HepG2 (cell line): ENCODE data around the gene MGAT2. TPM values are rescaled to one million over a fixed set of nuclear protein-coding genes. Genes with fewer than 3 reads are reported as not detected.

ENCODE experiments used
- DPF2 ChIP-seq: sonication (generic); formaldehyde crosslinking; IDR thresholded peaks from 2 replicates; pipeline ENCODE4 v1.4.0; 2020; ENCODE audit warnings: mild to moderate bottlenecking, low read depth, missing genetic modification reagents, borderline replicate concordance
- FOXP1 ChIP-seq, 2 experiments: fragments of 450-650 bp in 1 of 2; IDR thresholded peaks; 2 replicates each; pipeline ENCODE4 v1.6.1; 2017 to 2018; ENCODE audit warnings: antibody characterized with exemption in 1 of 2
- HNRNPH1 ChIP-seq: fragments of 200-400 bp; formaldehyde crosslinking; optimal IDR thresholded peaks from 2 replicates; pipeline ENCODE3; 2017; ENCODE audit warnings: mild to moderate bottlenecking, low read depth, low read length
- HOXA3 ChIP-seq: sonication (generic); formaldehyde crosslinking; IDR thresholded peaks from 2 replicates; pipeline ENCODE4 v1.5.0; 2020; ENCODE audit warnings: missing genetic modification reagents
- NFE2L1 ChIP-seq: sonication (generic); formaldehyde crosslinking; IDR thresholded peaks from 2 replicates; pipeline ENCODE4 v1.4.0; 2020; ENCODE audit warnings: missing genetic modification reagents, mild to moderate bottlenecking, borderline replicate concordance
- NR1H2 ChIP-seq: sonication (generic); formaldehyde crosslinking; IDR thresholded peaks from 2 replicates; pipeline ENCODE4 v1.8.1; 2022; ENCODE audit warnings: low read depth, missing genetic modification reagents, borderline replicate concordance
- PCBP2 ChIP-seq: fragments of 200-400 bp; formaldehyde crosslinking; optimal IDR thresholded peaks from 2 replicates; pipeline ENCODE3; 2018; ENCODE audit warnings: low read length, low read depth; ENCODE audit not compliant: poor library complexity, severe bottlenecking
- PHB2 ChIP-seq: fragments of 450-650 bp; IDR thresholded peaks from 2 replicates; pipeline ENCODE4 v1.6.1; 2018; ENCODE audit not compliant: partially characterized antibody
- POLR2AphosphoS5 ChIP-seq: IDR thresholded peaks from 2 replicates; pipeline ENCODE4 v1.6.1; 2012; ENCODE audit warnings: low read depth, low read length
- REPIN1 ChIP-seq: sonication (generic); formaldehyde crosslinking; IDR thresholded peaks from 2 replicates; pipeline ENCODE4 v1.8.0; 2022; ENCODE audit warnings: missing genetic modification reagents, low read depth, mild to moderate bottlenecking, borderline replicate concordance
- REXO4 ChIP-seq: sonication (generic); formaldehyde crosslinking; IDR thresholded peaks from 2 replicates; pipeline ENCODE4 v1.8.0; 2022; ENCODE audit warnings: missing genetic modification reagents, mild to moderate bottlenecking, borderline replicate concordance
- SETDB1 ChIP-seq: sonication (generic); formaldehyde crosslinking; IDR thresholded peaks from 2 replicates; pipeline ENCODE4 v1.5.1; 2020; ENCODE audit warnings: missing genetic modification reagents, mild to moderate bottlenecking, borderline replicate concordance
- SIN3A ChIP-seq: IDR thresholded peaks from 2 replicates; pipeline ENCODE4 v1.6.1; 2011; ENCODE audit warnings: low read depth, mild to moderate bottlenecking, control low read depth, low read length, borderline replicate concordance
- SMAD9 ChIP-seq: sonication (generic); formaldehyde crosslinking; IDR thresholded peaks from 2 replicates; pipeline ENCODE4 v1.5.1; 2020; ENCODE audit warnings: mild to moderate bottlenecking, missing genetic modification reagents
- SYNCRIP ChIP-seq: fragments of 200-400 bp; formaldehyde crosslinking; IDR thresholded peaks from 2 replicates; pipeline ENCODE4 v1.6.1; 2018; ENCODE audit warnings: mild to moderate bottlenecking, low read depth, low read length; ENCODE audit not compliant: insufficient read depth
- TBX2 ChIP-seq: sonication (generic); formaldehyde crosslinking; IDR thresholded peaks from 2 replicates; pipeline ENCODE4 v1.5.0; 2020; ENCODE audit warnings: missing genetic modification reagents, mild to moderate bottlenecking, borderline replicate concordance
- ZBTB33 ChIP-seq: sonication (generic); formaldehyde crosslinking; IDR thresholded peaks from 2 replicates; pipeline ENCODE4 v1.4.0; 2020; ENCODE audit warnings: missing genetic modification reagents
- ZFP36L2 ChIP-seq: sonication (generic); formaldehyde crosslinking; IDR thresholded peaks from 2 replicates; pipeline ENCODE4 v1.4.0; 2020; ENCODE audit warnings: missing genetic modification reagents
- ZFP82 ChIP-seq: sonication (generic); formaldehyde crosslinking; IDR thresholded peaks from 2 replicates; pipeline ENCODE4 v1.5.1; 2020; ENCODE audit warnings: mild to moderate bottlenecking, missing genetic modification reagents, borderline replicate concordance
- ZMAT5 ChIP-seq: sonication (generic); formaldehyde crosslinking; IDR thresholded peaks from 2 replicates; pipeline ENCODE4 v1.5.0; 2020; ENCODE audit warnings: mild to moderate bottlenecking, low read depth, missing genetic modification reagents, borderline replicate concordance
- ZNF101 ChIP-seq: sonication (generic); formaldehyde crosslinking; IDR thresholded peaks from 2 replicates; pipeline ENCODE4 v1.4.0; 2020; ENCODE audit warnings: mild to moderate bottlenecking, low read depth, missing genetic modification reagents, borderline replicate concordance
- ZNF362 ChIP-seq: sonication (generic); formaldehyde crosslinking; IDR thresholded peaks from 2 replicates; pipeline ENCODE4 v1.4.0; 2020; ENCODE audit warnings: missing genetic modification reagents, mild to moderate bottlenecking, borderline replicate concordance
- ZNF441 ChIP-seq: sonication (generic); formaldehyde crosslinking; IDR thresholded peaks from 2 replicates; pipeline ENCODE4 v1.7.0; 2021; ENCODE audit warnings: missing genetic modification reagents, borderline replicate concordance
- ZNF468 ChIP-seq: sonication (generic); formaldehyde crosslinking; IDR thresholded peaks from 2 replicates; pipeline ENCODE4 v1.8.0; 2022; ENCODE audit warnings: mild to moderate bottlenecking, moderate library complexity, missing genetic modification reagents
- ZNF557 ChIP-seq: sonication (generic); formaldehyde crosslinking; IDR thresholded peaks from 2 replicates; pipeline ENCODE4 v1.4.0; 2020; ENCODE audit warnings: missing genetic modification reagents
- polyA plus RNA-seq, 8 experiments: library from polyadenylated mRNA; depleted of rRNA in 3 of 8; stranded (reverse) in 7 of 8; unstranded in 1 of 8; fragments of >200 nt; fragmentation: Illumina TruSeq in 4 of 8; extraction: Trizol in 4 of 8; gene quantifications; 2 replicates each; pipeline versions ENCODE4 v1.2.1 to v1.2.3, GENCODE V29; 2011 to 2016; ENCODE audit warnings: low read depth in 4 of 8, missing spikeins in 1 of 8, mixed read lengths in 1 of 8; ENCODE audit not compliant: insufficient read depth in 1 of 8
- total RNA-seq, 5 experiments: library from RNA; depleted of rRNA; stranded (reverse); fragments of >200 nt; fragmentation: Illumina TruSeq; extraction: Trizol; gene quantifications; 2 replicates each; pipeline ENCODE4 v1.2.3, GENCODE V29; 2016; ENCODE audit warnings: low read depth in 1 of 5

Gene MGAT2
- total and polyA plus RNA-seq, 2 of the 13 experiments (the other 11 are each of a cell fraction or from before 2014, with no cell fraction given), result 12.9 to 51.9 TPM

GRCh38 chr14:49598485-49599300, 21.9 kb upstream of the MGAT2 start, which contains the start of gene LRR1 (continued):
- TF ChIP-seq ZNF101 (CRISPR knock-in tag) (no peak), SETDB1 (CRISPR knock-in tag) (no peak), PCBP2 (no peak), REXO4 (no peak), PHB2 (no peak), SIN3A (peak; percentile 88; the same call in 1 of the 2 replicates), NFE2L1 (no peak), ZNF362 (CRISPR knock-in tag) (no peak), HNRNPH1 (no peak), SYNCRIP (no peak), NR1H2 (no peak), REPIN1 (CRISPR knock-in tag) (no peak; the same call in none of the 2 replicates), HOXA3 (CRISPR knock-in tag) (peak; percentile 83), FOXP1 (IDR thresholded peaks at IDR 0.05) (no peak), FOXP1 (CRISPR knock-in tag; IDR thresholded peaks at IDR 0.05) (no peak), POLR2AphosphoS5 (peak; percentile 60), ZMAT5 (CRISPR knock-in tag) (no peak), TBX2 (peak; percentile 74), SMAD9 (CRISPR knock-in tag) (no peak; the same call in 1 of the 2 replicates), ZNF441 (CRISPR knock-in tag) (peak; percentile 56; the same call in 1 of the 2 replicates), ZFP36L2 (CRISPR knock-in tag) (no peak), ZNF468 (no peak), ZNF557 (CRISPR knock-in tag) (peak; percentile 62; the same call in 1 of the 2 replicates), ZFP82 (CRISPR knock-in tag) (no peak; the same call in 1 of the 2 replicates), DPF2 (CRISPR knock-in tag) (no peak), ZBTB33 (CRISPR knock-in tag) (no peak; the same call in 1 of the 2 replicates)
